PC-3 (cell line): ENCODE measurements around the gene GLI3.

ENCODE experiments used
- CTCF ChIP-seq: fragments of 300-600 bp; sonication (generic); conservative IDR thresholded peaks from 2 replicates; pipeline ENCODE4 v1.5.1; 2017; ENCODE audit warnings: antibody characterized with exemption, low read depth, mild to moderate bottlenecking, low read length
- EZH2 ChIP-seq: fragments of 300-600 bp; sonication (generic); IDR thresholded peaks from one replicate; pipeline ENCODE4 v1.6.1; 2017; ENCODE audit warnings: antibody characterized with exemption, mild to moderate bottlenecking, low read length; ENCODE audit not compliant: unreplicated experiment
- EZH2phosphoT487 ChIP-seq: fragments of 300-600 bp; sonication (generic); IDR thresholded peaks from 2 replicates; pipeline ENCODE4 v1.6.1; 2018; ENCODE audit warnings: mild to moderate bottlenecking, antibody characterized with exemption, low read length, borderline replicate concordance

DNA sequence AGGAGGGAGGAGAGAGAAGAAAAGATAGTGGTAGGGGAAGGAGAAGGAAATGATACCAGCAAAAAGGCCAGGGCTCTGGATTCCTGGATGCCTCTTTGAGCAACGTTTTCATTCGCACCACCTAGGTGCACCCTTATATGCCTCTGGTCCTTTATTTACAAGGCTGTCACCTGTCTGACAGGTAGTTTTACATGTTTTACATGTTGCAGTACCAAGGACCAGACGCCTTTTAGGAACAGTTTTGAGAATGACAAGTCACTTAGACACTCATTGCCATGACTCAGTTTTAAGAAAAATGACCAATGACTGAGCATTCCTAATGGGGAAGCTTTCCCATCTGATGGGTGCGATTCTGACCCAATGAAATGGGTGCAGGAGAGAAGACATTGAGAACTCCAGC, 119.8 kb downstream of the GLI3 start:
- TF ChIP-seq CTCF, result no peak
- TF ChIP-seq EZH2, result no peak
- no peak for TF ChIP-seq EZH2phosphoT487
